Measurements from ENCODE around the gene GMPR2. TPM values are rescaled to one million over a fixed set of nuclear protein-coding genes. Genes with fewer than 3 reads are reported as not detected.

GMPR2 gene
- total and polyA plus RNA-seq, 2 of the 13 experiments (the other 11 are each of a cell fraction or from before 2014, with no cell fraction given) = 210 to 273 TPM

DNA sequence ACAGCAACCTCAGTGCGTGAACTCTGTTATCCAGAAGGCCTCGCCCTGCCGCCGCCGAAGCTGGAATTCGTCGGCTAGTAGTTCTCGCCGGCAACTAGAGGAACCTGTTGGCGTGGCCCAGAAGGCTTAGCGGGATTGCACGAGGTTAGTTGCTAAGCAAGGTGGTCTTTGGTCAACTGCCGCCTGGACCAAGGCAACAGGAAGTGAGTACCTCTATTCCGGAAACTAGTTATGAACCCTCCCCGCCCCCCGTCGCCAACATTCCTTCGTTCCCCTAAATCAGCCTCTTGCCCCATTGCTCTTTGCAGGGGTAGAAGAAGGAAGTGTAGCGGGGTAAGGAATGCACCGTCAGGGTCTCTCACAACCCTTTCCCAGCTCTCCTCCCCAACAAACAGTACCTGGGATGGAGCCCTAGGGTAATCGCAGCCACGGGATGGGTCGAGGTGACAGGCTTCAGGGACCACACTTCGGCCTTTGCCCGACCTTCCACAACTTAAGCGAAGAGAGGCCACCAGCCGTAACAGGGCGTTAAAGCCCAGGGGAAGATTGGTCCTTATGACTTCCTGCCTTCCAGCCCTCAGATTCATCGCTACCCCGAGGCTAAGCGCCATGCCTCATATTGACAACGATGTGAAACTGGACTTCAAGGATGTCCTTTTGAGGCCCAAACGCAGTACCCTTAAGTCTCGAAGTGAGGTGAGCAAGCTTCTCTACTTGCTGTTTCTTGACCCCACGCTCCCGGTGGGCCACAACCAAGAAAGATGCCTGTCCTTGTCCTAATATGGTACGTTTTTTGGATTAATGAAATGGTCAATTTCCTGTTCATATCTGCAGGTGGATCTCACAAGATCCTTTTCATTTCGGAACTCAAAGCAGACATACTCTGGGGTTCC, at the start of gene GMPR2 (continued):
- 0 out of 2 replicates have a peak, but pooled peaks have one; percentile 49 for TF ChIP-seq ZNF564 (CRISPR knock-in tag; IDR thresholded peaks at IDR 0.05)
- no peak; the same call in 1 of the 2 replicates for TF ChIP-seq ZNF253 (CRISPR knock-in tag; IDR thresholded peaks at IDR 0.05; ENCODE audit: borderline replicate concordance)
- peak; percentile 64; the same call in 1 of the 2 replicates for TF ChIP-seq NFE2L1 (CRISPR knock-in tag; IDR thresholded peaks at IDR 0.05; ENCODE audit: borderline replicate concordance)
- TF ChIP-seq RFX1 (IDR thresholded peaks at IDR 0.05) = 0 out of 2 replicates have a peak, but pooled peaks have one; percentile 7
- 0 out of 2 replicates have a peak, but pooled peaks have one; percentile 84 for TF ChIP-seq ZNF850 (CRISPR knock-in tag; conservative IDR thresholded peaks at IDR 0.05)
- TF ChIP-seq PHF8 (CRISPR knock-in tag; IDR thresholded peaks at IDR 0.05) = peak; percentile 98
- TF ChIP-seq NFYB (CRISPR knock-in tag; IDR thresholded peaks at IDR 0.05) = peak; percentile 3; the same call in 1 of the 2 replicates
- no peak; the same call in 1 of the 2 replicates for TF ChIP-seq KDM3A (CRISPR knock-in tag; IDR thresholded peaks at IDR 0.05; ENCODE audit: low read depth)
- peak; percentile 93; the same call in 1 of the 2 replicates for TF ChIP-seq ZNF180 (CRISPR knock-in tag; IDR thresholded peaks at IDR 0.05; ENCODE audit: borderline replicate concordance, low read depth)
- TF ChIP-seq RARG (CRISPR knock-in tag; IDR thresholded peaks at IDR 0.05; ENCODE audit: low read depth) = no peak; the same call in 1 of the 2 replicates
- peak; percentile 5; the same call in 1 of the 2 replicates for TF ChIP-seq ZKSCAN5 (CRISPR knock-in tag; IDR thresholded peaks at IDR 0.05)
- TF ChIP-seq ZC3H4 (CRISPR knock-in tag; IDR thresholded peaks at IDR 0.05; ENCODE audit: borderline replicate concordance) = peak; percentile 64; the same call in 1 of the 2 replicates
- no peak; the same call in none of the 2 replicates for TF ChIP-seq RARA (CRISPR knock-in tag; IDR thresholded peaks at IDR 0.05)
- TF ChIP-seq ZBTB42 (CRISPR knock-in tag; IDR thresholded peaks at IDR 0.05) = peak; percentile 81; the same call in 1 of the 2 replicates
- TF ChIP-seq RNF2 (conservative IDR thresholded peaks at IDR 0.05; ENCODE audit: low read depth) = peak; percentile 89
- TF ChIP-seq NFIB (CRISPR knock-in tag; IDR thresholded peaks at IDR 0.05; ENCODE audit: borderline replicate concordance) = no peak
- peak; percentile 99 for TF ChIP-seq ZNF383 (CRISPR knock-in tag; IDR thresholded peaks at IDR 0.05; ENCODE audit: borderline replicate concordance)
- peak; percentile 81; the same call in 1 of the 2 replicates for TF ChIP-seq ZNF281 (CRISPR knock-in tag; IDR thresholded peaks at IDR 0.05; ENCODE audit: borderline replicate concordance)
- peak; percentile 74; the same call in 1 of the 2 replicates for TF ChIP-seq ZSCAN20 (CRISPR knock-in tag; IDR thresholded peaks at IDR 0.05; ENCODE audit: borderline replicate concordance)
- TF ChIP-seq BCLAF1 (IDR thresholded peaks at IDR 0.05) = no peak
- no peak for TF ChIP-seq PHB2 (IDR thresholded peaks at IDR 0.05; ENCODE audit: partially characterized antibody)
- no peak for TF ChIP-seq RAD51 (IDR thresholded peaks at IDR 0.05; ENCODE audit: borderline replicate concordance)
- peak; percentile 71; the same call in 1 of the 2 replicates for TF ChIP-seq ZNF780A (CRISPR knock-in tag; IDR thresholded peaks at IDR 0.05)
- 0 out of 2 replicates have a peak, but pooled peaks have one; percentile 80 for TF ChIP-seq NFATC3 (CRISPR knock-in tag; IDR thresholded peaks at IDR 0.05)
